ENCODE data around the gene PRSS2.

GRCh38 chr7:142792593-142792992, 21.8 kb downstream of the PRSS2 start:
- TF ChIP-seq CTCF (IDR thresholded peaks at IDR 0.05; ENCODE audit: insufficient read depth, low read length) = no peak
- TF ChIP-seq POLR2AphosphoS5 (IDR thresholded peaks at IDR 0.05; ENCODE audit: low read depth) = no peak
- no peak for TF ChIP-seq REST (IDR thresholded peaks at IDR 0.05; ENCODE audit: insufficient replicate concordance, low read depth)
